Fibroblast of peridontal ligament (primary cell): ENCODE data around the gene CUZD1.

Experiments
- DNase-seq: peaks from one replicate; pipeline ENCODE4 v3.0.0-alpha.2; 2010; ENCODE audit errors: extremely low read depth

Gene CUZD1

DNA sequence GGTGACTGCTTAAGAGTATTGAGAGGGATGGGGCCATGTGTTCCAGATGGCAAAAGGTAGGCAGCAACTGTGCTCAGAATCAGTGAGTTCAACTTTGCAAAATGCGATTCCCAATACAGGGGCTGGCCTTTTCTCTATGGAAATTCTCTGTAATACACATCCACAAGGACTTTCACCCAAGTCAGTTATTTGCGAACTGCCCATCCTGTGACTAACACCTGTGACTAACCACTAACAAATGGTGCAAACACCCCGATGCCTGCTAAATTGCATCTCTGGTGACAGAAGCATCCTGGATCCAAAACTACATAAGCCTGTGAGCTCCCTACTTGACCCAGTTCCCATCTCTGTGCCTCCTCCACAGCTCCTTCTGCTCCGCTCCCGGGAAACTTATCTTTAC is 9.0 kb upstream of the CUZD1 start:
- DNase-seq, result peak; percentile 47

DNA sequence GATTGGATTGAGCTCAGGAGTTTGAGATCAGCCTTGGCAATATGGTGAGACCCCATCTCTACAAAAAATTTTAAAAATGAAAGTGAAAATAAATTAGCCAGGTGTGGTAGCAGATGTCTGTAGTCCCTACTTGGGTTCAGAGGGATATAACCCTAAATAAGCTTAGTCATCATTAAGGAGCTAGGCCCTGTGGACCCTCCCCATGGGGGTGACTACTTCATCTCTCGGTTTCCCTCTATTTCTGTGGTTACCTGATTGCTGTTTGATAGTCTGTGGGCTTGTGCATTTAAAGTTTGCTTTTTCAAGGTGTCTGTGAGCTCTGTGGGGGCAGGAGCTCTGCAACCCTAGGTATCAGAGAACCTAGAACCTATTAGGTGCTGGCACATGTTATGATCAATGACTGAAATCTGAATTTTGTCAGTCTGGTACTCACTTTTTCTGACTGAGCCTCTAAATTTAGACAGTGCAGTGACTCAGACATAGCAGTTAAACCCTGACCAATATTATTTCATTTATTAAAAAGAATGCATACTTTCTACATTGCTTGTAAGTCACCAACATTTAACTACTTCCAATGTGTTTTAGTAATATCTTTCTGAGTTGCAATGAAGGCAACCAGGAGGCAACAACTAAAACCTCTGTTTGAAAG is 8.1 kb upstream of the CUZD1 start:
- peak; percentile 40 for DNase-seq

DNA sequence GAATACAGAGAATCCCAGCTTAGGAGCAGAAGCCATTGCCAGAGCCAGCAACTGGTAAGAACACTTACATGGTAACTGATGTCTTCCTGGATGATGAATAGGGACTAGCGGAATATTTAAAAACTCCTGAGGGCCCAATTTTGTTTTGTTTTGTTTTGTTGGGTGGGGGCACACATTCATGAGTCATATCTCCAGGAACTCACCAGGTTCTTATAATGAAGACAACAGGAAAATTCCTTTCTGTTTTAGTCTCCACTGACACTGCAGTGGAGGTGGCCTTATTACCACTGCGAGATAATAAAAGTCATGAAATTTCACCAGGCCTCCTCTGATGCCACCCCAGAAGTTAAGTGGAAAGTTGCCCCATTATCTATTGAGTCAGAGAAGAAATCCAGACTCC is 6.6 kb upstream of the CUZD1 start:
- no peak for DNase-seq

DNA sequence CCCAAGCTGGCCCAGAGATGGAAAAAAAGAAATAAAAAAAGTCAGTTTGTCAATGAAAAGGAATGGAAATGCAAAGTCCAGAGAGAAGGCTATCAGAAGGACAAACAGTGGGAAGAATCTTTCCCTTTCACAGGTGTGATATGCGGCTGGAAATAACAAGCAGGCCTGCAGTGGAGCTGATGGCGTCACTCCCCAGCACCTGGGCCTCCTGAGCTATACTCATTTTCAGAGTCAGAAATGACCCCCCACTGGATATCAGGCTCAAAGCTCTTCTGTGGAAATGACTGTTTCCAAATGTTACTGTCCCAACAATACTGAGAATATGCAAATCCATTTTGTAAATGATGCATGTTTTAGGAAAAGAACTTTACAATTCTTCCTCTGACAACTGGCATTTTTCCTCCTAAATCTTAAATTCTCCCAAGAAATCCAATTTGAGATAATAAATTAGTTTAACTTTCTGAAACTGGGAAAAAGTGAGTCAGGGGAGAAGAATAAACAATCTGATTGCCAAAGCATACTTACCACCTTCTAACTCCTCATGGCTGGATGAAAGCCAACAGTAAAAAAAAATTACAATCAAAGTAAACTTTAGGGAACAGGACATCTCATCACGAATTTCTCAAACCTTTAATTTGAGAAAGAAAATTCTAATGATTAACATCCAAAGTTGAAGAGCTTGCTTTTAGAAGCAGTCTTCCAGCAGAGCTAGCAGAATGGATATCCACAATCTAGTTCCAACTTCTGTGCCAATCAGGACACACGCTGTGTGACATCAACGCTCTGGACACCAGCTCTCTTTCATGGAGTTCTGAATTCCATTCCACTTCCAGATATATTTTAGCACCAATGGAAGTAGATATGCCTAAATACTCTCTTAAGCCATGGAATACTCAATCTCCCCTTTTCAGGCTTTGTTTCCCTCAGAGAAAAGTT is 5.3 kb upstream of the CUZD1 start:
- peak; percentile 66 for DNase-seq

DNA sequence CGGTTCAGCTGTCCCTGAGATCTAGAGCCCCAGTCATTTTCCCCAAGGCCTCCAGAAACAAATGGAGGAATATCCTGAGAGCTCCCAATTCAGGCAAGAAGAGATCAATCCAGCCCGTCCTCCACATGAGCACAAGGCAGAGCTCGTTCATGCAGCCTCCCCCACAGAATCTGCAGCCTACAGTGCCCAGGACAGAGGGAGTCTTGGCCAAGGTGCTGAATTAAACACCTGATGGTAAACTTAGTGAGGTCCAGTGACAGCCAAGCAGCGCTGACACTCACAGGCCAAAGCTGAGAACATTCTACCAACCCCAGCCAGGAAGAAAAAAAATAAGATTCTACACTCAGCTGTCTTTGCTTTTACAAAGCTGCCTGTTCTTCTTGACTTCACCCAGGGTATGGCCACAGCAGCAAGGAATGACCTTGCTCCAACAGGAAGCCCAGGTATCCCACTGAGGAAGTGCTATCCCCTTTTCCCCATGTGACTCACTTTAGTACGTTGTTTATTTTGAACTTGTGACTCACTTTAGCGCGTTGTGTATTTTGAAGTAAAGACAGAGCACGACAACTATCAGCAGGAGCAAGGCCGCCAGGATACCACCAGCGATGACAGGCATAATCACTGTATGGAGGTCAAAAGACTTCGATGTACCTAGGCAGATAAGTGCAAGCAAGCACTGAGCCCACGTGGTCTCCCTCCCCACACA is 4.4 kb upstream of the CUZD1 start:
- DNase-seq, result no peak

GRCh38 chr10:122849090-122849489 is 3.4 kb upstream of the CUZD1 start:
- DNase-seq, result no peak

DNA sequence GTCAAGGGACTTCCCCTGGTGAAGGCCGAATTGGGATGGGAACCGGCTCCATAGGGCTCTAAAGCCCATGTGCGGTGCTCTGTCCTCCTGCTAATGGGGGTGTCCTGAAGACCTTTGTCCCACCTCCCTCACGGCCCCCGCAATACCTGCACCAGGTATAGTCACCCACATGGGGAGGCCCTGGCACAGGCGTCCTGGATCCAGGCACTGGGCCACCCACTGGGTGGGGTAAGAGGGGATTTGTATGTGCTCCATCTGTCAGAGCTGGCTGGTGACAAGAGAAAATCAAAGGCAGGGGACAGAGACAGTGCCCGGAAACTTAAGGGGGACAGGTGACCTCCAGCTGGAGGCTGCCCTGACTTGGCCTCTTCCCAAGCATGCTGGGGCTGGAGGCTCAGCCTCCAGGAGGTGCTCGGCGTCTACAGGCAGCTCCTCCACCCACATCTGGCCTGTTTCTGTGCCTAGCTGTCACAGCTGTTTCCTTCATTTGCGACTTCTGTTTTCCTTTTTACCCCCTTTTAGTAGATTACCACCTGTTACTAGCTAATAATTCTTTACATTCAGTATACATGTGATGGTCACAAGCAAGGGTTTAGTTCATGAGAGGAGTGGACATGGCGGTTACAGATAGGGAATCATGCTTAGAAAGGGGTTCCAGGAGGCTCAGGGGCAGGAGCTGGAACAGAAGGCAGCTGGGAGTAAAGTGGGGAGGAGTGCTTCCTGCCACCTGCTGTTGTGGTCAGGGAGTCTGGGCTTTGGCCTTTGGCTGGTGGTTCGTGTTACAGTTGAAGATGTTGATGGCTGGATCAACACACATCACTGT is 2.3 kb upstream of the CUZD1 start:
- DNase-seq, result no peak

DNA sequence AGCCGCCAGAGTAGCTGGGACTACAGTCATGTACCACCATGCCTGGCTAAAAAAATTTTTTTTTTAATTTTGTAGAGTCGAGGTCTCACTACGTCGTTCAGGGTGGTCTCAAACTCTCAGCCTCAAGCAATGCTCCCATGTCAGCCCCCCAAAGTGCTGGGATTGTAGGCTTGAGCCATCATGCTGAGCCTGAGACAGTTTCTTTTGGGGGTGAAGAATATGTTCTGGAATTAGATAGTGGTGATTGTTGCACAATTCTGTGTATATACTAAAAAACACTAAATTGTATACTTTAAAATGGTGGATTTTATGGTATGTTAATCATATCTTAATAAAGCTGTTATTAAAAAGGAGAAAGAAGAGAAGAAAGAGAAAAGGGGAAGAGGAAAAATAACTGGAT is 1.5 kb downstream of the CUZD1 start:
- no peak for DNase-seq

DNA sequence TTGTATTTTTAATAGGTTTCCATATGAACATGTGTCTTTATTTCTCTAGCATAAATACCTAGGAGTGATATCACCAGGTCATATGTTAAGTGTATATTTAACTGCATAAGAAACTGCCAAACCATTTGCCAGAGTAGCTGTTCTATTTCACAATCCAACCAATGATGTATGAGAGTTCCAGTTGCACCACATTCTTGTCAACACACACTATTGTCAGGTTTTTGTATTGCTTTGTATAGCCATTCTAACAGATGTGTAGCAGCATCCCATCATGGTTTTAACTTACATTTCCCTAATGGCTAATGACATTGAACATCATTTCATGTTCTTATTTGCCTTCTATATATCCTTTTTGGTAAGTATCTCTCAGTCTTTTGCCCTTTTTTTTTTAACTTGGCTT is 4.1 kb downstream of the CUZD1 start:
- DNase-seq, result no peak

DNA sequence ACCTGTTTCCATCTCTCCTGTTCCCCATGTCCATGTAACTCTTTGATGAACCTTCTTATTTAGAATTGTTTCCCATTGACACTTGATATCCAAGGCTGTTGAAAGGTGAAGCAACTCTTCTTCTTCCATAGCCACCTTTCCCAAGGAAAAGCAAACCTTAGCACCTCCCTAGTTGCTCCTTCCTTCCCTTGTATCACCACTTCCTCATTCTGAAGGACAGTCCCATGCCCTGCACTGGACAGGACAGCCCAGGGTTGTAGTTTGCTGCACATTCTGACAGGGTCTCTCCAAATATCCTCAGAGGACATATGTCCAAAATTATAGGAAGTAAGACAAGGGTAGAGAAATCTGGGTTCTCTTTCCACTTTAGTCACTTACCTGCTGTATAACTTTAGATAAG is 6.2 kb downstream of the CUZD1 start:
- DNase-seq, result no peak

GRCh38 chr10:122838880-122839279 is 6.8 kb downstream of the CUZD1 start:
- DNase-seq, result no peak

- DNase-seq, result no peak
Measured at GRCh38 chr10:122835908-122836307, 9.7 kb downstream of the CUZD1 start.

DNA sequence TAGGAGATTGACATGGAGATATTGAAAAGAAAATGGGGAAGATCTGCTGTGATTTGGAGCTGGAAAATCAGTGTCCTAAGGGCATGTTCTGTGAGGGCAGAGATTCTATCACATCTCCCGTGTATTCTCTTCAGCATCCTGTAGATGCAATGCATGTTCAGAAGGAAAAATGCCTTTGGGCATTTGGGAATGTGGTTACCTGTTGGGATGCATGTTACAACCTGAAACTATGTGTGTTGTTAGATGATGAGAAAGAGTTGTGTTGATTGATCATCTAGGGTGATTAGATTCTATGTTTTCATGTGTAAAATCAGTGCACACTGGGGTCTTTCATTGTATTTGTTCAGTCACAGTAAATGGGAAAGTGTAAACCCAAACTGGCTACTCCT is 14.7 kb downstream of the CUZD1 start:
- DNase-seq, result no peak

GRCh38 chr10:122830273-122830964 is 15.2 kb downstream of the CUZD1 start:
- DNase-seq, result no peak

- no peak for DNase-seq
Measured at GRCh38 chr10:122829454-122829853, 16.2 kb downstream of the CUZD1 start.

DNA sequence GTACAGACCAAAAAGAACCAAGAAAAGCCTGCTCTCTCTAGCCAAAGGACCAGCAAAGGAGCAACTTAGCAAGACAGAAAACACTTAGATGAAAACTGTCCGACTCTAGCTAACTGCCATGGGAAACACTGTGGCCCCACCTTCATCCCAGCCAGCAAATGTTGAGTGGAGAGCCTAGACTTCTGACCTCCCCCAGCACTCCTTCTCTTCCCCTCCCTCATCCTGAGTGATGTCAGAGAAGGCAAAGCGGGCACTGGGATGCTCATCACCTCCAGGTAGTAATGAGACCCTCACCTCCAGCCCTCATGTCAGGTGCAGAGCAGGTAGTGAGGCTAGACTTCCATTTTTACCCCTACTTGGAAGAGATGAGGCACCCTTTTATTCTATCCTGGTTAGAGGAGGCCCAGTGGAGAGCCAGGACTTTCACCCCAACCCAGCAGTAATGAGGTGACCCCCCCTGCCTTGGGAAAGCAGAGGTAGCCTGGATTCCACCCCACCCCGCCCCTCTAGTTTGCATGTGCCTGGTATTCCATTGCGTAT is 16.9 kb downstream of the CUZD1 start:
- DNase-seq, result no peak

- DNase-seq, result no peak
Measured at GRCh38 chr10:122827302-122827701, 18.4 kb downstream of the CUZD1 start.

DNA sequence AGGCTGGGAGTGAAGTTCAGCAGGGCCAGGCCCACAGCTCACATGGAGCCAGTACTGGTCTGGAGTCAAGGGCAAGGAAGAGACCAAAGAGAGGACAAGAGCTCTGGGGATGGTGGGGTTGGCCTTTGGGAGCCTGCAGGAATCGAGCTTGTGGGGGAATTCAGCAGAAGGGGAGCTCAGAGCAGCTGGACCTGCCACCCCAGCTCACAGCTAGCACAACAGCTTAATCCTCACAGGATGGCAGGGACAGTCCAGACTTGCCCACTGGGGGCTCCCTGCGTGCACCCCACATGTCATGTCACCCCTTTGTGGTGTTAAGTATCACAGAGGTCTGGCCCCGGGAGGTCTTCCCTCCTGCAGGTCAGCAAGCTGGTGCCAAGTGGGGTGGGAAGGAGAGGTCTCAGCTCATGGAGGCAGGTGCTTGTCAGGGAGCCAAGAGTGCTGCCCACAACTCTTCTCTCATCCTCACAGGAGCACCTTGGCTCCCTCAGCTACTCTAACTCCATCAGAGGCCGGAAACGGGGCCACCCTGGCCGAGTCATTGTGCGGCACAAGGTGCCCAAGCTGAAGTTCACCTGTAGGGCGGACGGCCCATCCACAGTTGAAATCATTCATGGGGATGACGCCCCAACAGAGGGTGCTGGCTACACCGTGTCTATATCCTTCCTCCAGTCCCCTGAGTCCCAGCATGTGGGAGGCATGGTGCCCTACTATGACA is 22.5 kb downstream of the CUZD1 start:
- DNase-seq, result no peak

GRCh38 chr10:122821808-122822207 is 23.8 kb downstream of the CUZD1 start:
- DNase-seq, result no peak

DNA sequence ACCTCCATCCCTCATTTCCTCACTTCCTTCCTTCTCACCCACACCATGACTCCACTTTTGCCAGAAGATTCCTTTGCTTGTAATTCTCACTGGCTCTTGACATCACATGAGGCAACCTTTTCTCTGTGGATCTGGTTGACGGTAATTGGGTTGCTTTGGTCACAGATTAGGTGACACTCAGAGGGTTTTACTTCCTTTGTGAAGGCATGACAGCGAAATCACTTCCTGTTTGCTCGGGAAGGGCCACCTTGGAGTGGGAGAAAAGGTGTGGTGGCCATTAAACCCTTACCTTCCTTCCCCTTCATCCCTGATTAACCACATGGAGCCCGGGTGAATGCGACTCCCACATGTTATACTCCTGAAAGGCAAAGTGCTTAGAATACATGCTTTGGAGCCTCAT is 30.2 kb downstream of the CUZD1 start:
- no peak for DNase-seq
